ENCODE results near the gene DYRK4. TPM values are rescaled to one million over a fixed set of nuclear protein-coding genes. Genes with fewer than 3 reads are reported as not detected.

Gene DYRK4
- total and polyA plus RNA-seq, 2 of the 13 experiments (the other 11 are each of a cell fraction or from before 2014, with no cell fraction given) = 29.4 to 40.2 TPM

DNA sequence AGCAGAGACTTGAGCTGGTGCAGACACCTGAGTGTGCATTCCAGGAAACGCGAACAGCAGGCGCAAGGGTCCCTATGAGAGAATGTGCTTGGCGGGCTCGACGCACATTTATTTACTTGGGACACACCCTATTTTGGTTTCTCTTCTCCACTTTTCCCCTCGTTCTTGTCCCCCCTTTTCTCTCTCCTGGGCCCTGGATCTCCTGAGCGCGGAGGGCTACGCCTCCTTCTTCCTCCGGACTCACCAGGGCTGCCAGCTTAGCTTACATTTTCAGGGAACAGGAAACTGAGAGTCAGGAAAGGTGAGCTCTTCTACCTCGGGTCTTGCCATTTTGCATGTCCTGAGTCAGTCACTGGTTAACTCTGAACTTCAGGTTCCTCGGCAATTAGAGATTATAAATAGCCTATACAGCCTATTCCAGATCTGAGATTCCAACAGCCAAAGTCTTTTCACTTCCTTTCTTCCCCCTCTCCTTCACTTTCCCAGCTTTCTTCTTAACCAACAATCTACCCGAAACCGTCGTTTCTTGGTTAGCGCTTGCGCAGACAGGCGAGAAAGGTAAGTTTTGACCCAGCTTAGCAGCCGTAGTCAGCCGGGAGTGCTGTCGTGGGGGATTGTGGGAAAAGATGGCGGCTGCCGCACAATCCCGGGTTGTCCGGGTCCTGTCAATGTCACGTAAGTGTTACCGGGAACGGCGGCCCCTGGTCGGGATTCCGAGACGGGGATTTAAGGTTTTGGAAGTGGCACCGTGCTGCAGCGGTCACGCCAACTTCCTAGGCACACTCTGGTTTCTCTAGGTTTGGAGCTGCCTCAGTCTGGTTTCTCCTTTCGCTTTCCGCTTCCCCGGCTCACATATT lies 86.7 kb downstream of the DYRK4 start, which contains the start of the genes AKAP3 and NDUFA9 (continued):
- TF ChIP-seq, protein P1, sequence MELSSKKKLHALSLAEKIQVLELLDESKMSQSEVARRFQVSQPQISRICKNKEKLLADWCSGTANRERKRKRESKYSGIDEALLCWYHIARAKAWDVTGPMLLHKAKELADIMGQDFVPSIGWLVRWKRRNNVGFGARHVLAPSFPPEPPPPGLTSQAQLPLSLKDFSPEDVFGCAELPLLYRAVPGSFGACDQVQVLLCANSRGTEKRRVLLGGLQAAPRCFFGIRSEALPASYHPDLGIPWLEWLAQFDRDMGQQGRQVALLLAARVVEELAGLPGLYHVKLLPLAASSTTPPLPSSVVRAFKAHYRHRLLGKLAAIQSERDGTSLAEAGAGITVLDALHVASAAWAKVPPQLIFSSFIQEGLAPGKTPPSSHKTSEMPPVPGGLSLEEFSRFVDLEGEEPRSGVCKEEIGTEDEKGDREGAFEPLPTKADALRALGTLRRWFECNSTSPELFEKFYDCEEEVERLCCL (CRISPR knock-in tag; IDR thresholded peaks at IDR 0.05; ENCODE audit: borderline replicate concordance) = no peak
- TF ChIP-seq, protein P2, sequence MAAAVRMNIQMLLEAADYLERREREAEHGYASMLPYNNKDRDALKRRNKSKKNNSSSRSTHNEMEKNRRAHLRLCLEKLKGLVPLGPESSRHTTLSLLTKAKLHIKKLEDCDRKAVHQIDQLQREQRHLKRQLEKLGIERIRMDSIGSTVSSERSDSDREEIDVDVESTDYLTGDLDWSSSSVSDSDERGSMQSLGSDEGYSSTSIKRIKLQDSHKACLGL (CRISPR knock-in tag; IDR thresholded peaks at IDR 0.05) = no peak
- TF ChIP-seq ZNF772 (CRISPR knock-in tag; IDR thresholded peaks at IDR 0.05) (peak; percentile 39; the same call in 1 of the 2 replicates), YEATS4 (CRISPR knock-in tag; IDR thresholded peaks at IDR 0.05; ENCODE audit: borderline replicate concordance) (peak; percentile 59; the same call in 1 of the 2 replicates), ZNF510 (CRISPR knock-in tag; IDR thresholded peaks at IDR 0.05; ENCODE audit: low read depth) (no peak), MAF1 (CRISPR knock-in tag; IDR thresholded peaks at IDR 0.05; ENCODE audit: borderline replicate concordance) (no peak), TEAD2 (CRISPR knock-in tag; IDR thresholded peaks at IDR 0.05) (no peak), REXO4 (CRISPR knock-in tag; IDR thresholded peaks at IDR 0.05; ENCODE audit: borderline replicate concordance) (no peak), ATF7-NPFF (CRISPR knock-in tag; IDR thresholded peaks at IDR 0.05; ENCODE audit: low read depth) (no peak), HDAC2 (CRISPR knock-in tag; IDR thresholded peaks at IDR 0.05) (peak; percentile 38; the same call in 1 of the 2 replicates), RAD51 (IDR thresholded peaks at IDR 0.05; ENCODE audit: borderline replicate concordance) (no peak), HOXA5 (CRISPR knock-in tag; IDR thresholded peaks at IDR 0.05) (no peak), NR1H2 (CRISPR knock-in tag; IDR thresholded peaks at IDR 0.05; ENCODE audit: borderline replicate concordance, low read depth) (no peak), ZNF777 (CRISPR knock-in tag; IDR thresholded peaks at IDR 0.05) (no peak)
- TF ChIP-seq, protein P3, sequence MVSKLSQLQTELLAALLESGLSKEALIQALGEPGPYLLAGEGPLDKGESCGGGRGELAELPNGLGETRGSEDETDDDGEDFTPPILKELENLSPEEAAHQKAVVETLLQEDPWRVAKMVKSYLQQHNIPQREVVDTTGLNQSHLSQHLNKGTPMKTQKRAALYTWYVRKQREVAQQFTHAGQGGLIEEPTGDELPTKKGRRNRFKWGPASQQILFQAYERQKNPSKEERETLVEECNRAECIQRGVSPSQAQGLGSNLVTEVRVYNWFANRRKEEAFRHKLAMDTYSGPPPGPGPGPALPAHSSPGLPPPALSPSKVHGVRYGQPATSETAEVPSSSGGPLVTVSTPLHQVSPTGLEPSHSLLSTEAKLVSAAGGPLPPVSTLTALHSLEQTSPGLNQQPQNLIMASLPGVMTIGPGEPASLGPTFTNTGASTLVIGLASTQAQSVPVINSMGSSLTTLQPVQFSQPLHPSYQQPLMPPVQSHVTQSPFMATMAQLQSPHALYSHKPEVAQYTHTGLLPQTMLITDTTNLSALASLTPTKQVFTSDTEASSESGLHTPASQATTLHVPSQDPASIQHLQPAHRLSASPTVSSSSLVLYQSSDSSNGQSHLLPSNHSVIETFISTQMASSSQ (IDR thresholded peaks at IDR 0.05; ENCODE audit: low read depth) = no peak
- TF ChIP-seq, protein P3 (CRISPR knock-in tag; IDR thresholded peaks at IDR 0.05; ENCODE audit: borderline replicate concordance) = 0 out of 2 replicates have a peak, but pooled peaks have one; percentile 44
- TF ChIP-seq, protein P4, sequence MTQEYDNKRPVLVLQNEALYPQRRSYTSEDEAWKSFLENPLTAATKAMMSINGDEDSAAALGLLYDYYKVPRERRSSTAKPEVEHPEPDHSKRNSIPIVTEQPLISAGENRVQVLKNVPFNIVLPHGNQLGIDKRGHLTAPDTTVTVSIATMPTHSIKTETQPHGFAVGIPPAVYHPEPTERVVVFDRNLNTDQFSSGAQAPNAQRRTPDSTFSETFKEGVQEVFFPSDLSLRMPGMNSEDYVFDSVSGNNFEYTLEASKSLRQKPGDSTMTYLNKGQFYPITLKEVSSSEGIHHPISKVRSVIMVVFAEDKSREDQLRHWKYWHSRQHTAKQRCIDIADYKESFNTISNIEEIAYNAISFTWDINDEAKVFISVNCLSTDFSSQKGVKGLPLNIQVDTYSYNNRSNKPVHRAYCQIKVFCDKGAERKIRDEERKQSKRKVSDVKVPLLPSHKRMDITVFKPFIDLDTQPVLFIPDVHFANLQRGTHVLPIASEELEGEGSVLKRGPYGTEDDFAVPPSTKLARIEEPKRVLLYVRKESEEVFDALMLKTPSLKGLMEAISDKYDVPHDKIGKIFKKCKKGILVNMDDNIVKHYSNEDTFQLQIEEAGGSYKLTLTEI (CRISPR knock-in tag; conservative IDR thresholded peaks at IDR 0.05) = no peak
- TF ChIP-seq, protein P5, sequence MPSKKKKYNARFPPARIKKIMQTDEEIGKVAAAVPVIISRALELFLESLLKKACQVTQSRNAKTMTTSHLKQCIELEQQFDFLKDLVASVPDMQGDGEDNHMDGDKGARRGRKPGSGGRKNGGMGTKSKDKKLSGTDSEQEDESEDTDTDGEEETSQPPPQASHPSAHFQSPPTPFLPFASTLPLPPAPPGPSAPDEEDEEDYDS (CRISPR knock-in tag; IDR thresholded peaks at IDR 0.05) = peak; percentile 67; the same call in 1 of the 2 replicates
- TF ChIP-seq, protein P6, sequence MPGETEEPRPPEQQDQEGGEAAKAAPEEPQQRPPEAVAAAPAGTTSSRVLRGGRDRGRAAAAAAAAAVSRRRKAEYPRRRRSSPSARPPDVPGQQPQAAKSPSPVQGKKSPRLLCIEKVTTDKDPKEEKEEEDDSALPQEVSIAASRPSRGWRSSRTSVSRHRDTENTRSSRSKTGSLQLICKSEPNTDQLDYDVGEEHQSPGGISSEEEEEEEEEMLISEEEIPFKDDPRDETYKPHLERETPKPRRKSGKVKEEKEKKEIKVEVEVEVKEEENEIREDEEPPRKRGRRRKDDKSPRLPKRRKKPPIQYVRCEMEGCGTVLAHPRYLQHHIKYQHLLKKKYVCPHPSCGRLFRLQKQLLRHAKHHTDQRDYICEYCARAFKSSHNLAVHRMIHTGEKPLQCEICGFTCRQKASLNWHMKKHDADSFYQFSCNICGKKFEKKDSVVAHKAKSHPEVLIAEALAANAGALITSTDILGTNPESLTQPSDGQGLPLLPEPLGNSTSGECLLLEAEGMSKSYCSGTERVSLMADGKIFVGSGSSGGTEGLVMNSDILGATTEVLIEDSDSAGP (CRISPR knock-in tag; IDR thresholded peaks at IDR 0.05; ENCODE audit: borderline replicate concordance) = peak; percentile 69; the same call in 1 of the 2 replicates
